Measurements from ENCODE around the gene FBXL17.

Gene FBXL17

GRCh38 chr5:107980923-107981692 lies 400.8 kb downstream of the FBXL17 start:
- DNase-seq, result no peak

- DNase-seq, result no peak
These were observed 402.0 kb downstream of the FBXL17 start for GRCh38 chr5:107979900-107980299.

DNA sequence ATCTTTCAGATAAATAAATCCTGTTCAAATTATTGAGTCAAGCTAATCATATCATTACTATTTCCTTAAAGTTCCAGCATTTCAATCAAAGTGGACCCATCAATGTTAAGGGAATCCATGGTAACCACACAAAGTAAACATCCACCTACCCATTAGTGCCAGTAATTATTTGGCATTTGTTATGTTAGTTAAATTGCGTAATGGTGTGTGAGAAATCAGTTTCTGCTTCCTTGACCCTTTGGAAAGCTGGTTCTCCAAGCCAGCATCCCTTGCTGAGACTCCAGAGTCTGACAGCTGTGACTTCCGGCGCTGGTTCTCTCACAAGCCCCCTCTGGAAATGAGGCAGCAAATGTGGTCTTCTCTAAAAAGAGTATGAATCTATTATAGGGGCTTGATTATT lies 402.6 kb downstream of the FBXL17 start:
- no peak for DNase-seq

- DNase-seq, result no peak
These were observed 404.3 kb downstream of the FBXL17 start for GRCh38 chr5:107977550-107978071.

DNA sequence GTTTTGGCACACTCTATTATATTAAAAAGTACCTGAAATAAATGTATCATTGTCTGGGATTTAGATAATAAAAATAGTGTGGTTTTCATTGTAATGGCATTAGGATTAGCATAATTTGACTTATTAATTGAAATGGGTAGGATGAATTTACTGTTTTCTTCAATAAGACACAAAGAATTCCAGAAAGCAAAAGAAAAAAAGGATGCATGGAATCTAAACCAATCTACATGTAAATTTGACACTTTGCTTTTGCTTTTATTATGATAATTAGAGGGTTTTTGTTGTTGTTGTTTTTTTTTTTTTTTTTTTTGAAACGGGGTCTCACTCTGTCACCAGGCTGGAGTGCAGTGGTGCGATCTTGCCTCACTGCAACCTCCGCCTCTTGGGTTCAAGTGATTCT lies 406.3 kb downstream of the FBXL17 start:
- DNase-seq, result no peak

GRCh38 chr5:107971846-107972245 lies 410.1 kb downstream of the FBXL17 start:
- no peak for DNase-seq

DNA sequence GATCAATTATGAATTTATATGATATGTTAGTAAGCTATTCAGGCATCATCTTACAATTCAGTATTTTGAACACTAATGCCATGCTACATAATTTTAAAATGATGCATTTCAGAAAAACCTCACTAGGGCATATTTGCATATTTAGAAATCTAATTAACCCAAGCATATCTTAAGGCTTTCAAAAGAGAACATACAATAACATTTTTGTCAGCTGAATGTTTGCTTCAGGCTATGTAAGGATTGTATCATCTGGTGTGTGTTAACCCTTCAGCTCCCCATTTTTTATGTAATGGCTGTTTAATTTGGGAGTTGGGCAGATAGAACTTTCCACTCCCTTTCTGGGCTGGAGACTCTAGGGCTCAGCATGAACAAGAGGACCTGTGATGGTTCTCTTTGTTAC lies 412.1 kb downstream of the FBXL17 start:
- no peak for DNase-seq

- DNase-seq, result no peak
These were observed 412.9 kb downstream of the FBXL17 start for GRCh38 chr5:107968998-107969397.

DNA sequence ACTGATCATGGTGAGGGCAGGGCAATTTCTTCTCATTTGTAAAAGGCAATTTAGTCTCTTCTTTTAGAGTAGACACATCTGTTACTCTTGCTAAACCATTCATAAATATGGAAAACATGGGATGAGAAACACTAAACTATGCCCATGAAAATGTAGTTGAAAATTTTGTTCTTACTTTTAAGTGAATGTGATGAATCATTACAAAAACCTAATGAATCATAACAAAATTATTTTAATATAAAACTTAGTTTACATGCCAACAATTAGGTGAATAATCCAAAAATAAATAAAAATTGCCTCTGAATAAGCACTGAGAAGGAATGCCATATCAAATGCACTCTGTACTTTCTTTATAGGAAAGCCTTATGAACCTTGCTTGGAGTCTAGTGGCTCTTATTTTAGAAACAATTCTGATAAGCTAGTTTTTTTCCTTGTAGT lies 413.5 kb downstream of the FBXL17 start:
- no peak for DNase-seq

DNA sequence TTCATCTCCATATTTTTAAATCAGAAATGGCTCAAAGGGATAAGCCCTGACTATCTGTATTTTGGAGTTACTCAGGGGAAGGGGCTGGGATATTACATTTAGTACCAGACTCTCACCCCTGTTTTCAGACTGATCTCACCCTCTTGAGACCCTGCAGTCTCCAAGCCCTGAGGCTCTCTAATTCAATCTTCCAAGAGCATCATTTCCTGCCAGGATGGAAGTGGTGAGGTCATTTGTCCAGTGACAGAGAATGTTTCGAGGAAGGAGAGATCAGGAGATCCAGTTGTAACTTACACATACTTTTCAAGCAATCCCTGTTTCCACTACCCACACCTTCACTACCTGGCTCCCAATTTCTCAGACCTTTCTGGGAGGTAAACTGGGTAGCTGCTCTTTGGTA lies 415.7 kb downstream of the FBXL17 start:
- no peak for DNase-seq

- no peak for DNase-seq
These were observed 417.2 kb downstream of the FBXL17 start for GRCh38 chr5:107964722-107965121.

GRCh38 chr5:107959573-107960279 lies 422.2 kb downstream of the FBXL17 start:
- no peak for DNase-seq

DNA sequence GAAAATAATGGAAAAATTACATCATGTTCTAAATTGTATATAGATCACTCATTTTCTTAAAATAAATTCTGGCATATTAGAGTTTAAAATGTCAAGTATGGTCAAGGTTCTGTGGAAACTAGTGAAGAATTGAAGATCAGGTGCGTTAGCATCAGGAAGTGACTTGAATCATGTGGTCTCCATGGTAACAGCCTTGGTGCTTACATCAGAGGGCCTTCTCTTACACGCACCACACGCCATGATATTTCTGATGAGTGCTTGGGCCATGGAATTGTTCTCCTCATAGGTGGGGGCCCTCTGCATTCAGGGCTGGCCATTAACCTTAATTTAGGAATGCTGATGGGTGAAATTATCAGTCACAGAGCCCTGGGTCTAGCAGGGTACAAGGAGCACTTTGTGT lies 423.0 kb downstream of the FBXL17 start:
- no peak for DNase-seq

DNA sequence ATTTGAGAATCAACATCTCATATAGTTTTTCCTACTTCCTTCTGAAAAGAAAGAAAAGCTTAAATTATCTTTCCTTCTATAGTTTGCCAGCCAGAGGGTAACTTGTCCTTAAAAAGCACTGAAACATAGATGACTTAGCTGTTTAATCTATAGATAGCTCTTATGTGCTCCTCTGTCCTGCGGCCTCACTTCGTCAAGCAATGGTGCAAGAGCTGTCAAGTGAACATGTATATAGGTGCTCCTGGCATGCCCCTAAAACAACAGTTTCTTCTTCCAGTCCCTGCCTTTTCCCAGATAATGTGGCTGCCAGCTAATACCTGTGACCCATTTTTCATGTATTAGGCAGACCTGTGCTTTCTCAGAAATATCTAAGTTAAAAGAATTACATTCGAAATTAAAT lies 423.5 kb downstream of the FBXL17 start:
- DNase-seq, result no peak

DNA sequence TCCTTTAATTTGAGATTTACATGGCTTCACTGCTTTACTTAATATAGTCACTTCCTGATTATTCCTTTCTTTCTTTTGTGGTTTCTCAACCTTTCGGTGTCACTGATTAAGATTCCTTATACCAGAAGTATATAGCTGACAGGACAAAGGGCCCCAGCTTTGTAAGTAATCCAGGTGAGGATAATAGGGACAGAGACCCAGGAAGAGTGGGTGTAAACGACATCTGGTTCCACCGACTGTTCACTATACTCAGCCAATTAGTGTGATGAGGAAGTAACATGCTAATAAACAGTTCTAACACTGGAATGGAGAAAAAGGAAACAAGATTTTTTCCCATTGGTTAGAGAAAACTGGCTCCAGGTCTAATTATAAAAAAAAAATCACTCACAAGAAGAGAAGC lies 424.8 kb downstream of the FBXL17 start:
- DNase-seq, result no peak

DNA sequence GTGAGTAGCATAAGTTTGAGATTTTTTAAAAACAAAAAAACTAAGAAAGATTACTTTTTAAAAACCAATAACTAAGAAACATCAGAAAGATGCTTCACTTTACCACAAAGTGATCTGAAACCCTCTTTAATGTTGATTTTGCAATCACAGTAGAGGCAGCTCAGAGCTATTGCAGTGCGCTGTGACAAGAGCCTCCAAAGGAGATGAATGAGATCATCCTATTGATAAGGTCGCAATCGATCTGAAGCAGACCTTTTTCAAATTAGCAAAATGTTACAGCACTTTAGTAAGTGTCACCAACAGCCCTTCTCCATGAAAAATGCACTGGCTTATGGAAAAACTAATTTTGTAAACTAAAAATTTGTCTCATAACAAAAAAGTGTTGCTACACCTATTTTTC lies 426.6 kb downstream of the FBXL17 start:
- DNase-seq, result no peak

GRCh38 chr5:107954254-107954653 lies 427.6 kb downstream of the FBXL17 start:
- no peak for DNase-seq

DNA sequence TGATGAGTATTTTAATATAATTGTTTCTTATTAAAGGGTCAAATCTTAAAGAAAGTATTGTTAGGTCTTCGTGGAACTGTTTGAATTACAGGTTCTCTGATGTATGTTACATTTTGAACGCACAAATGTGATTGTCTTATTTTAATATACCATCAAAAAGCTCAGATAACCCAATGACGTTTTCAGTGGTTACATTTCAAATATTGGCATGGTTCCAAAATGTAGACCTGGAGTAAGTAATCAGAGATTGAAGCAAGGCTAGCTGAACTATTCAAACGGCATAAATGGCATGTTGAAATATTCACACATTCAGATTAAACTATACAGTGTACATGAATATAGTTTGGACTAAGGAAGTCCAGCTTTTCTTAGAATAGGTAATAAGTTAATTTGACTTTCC lies 429.4 kb downstream of the FBXL17 start:
- no peak for DNase-seq

DNA sequence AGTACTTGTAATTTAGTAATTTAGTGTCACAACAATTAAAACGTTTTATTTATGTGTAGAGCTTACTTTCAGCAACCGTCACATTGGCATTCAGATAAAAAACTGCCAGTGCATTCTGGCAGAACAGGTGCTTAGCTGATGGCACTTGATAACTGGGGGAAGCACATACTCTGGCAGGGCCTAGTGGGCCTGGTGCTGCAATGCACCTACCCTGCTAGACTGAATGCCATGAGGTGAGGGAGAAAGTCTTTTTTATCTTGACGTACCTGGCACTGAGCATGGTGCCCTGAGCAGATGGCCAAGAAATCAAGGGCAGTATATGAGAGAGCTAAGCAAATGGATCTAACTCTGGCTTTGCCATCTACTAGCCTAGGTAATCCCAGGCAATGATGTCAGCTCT lies 430.6 kb downstream of the FBXL17 start:
- no peak for DNase-seq

DNA sequence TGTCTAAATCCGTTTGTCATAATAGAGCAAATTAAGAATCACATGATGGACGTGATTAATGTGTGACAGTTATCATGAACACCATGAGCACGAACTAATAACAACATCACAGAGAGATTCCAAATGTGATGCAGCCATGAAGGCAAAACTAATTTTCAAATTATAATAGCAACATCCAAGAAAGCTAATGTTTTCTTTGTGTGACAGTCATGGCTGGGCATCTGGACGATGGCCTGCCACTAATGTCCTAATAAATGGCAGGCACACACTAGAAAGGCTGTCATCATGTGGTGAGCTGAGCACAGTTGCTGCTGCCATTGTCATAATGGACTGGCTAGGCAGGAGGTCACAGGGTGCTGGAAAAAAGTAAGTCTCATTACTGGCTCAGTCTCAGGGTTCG lies 431.1 kb downstream of the FBXL17 start:
- DNase-seq, result no peak

- no peak for DNase-seq
These were observed 432.1 kb downstream of the FBXL17 start for GRCh38 chr5:107949688-107950341.

- peak; percentile 61 for DNase-seq
These were observed 433.5 kb downstream of the FBXL17 start for GRCh38 chr5:107948377-107948776.

DNA sequence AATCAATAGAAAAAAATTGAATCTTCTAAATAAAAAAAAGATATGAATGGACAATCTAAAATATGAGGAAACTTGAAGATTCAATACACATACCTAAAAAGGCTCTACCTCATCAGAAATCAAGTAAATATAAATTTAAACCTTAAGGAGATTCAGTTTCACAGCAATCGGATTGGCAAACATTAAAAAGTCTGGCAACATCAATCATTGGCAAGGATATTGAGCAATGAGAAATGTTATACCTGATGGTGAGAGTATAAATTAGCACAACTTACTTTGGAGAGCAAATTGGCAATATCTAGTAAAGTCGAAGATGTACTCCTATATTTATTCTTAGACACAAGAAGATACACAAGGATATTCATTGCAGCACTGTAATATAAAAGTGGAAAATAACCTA lies 436.8 kb downstream of the FBXL17 start:
- DNase-seq, result no peak

- no peak for DNase-seq
These were observed 438.0 kb downstream of the FBXL17 start for GRCh38 chr5:107943923-107944322.
